Smooth muscle cell (in vitro differentiated cells): Measurements from ENCODE around the gene PRAMEF9. TPM values are rescaled to one million over a fixed set of nuclear protein-coding genes. Genes with fewer than 3 reads are reported as not detected.
"Not testable (repeated sequence)": the region's sequence is repeated elsewhere in the genome, so short reads cannot be mapped to it uniquely, and the experiment has no call there.

ENCODE experiments used
- DNase-seq: peaks from one replicate; lab custom pipeline; 2025; ENCODE audit not compliant: unreplicated experiment; lab: John Stamatoyannopoulos, UW
- H2AFZ ChIP-seq: fragments of 200-600 bp; sonication (generic); 2 replicates; pipeline ENCODE4 v1.6.0; 2016; ENCODE audit warnings: antibody characterized with exemption, low read depth, mild to moderate bottlenecking
- H3F3A ChIP-seq: fragments of 200-600 bp; sonication (generic); 2 replicates; pipeline ENCODE4 v1.6.0; 2017; ENCODE audit warnings: antibody characterized with exemption, low read depth
- H3K27ac ChIP-seq: fragments of 200-600 bp; sonication (generic); 2 replicates; pipeline ENCODE4 v1.5.1; 2016; ENCODE audit warnings: low read depth, mild to moderate bottlenecking
- H3K27me3 ChIP-seq: fragments of 200-600 bp; sonication (generic); 2 replicates; pipeline ENCODE4 v1.6.1; 2016; ENCODE audit warnings: low read depth, mild to moderate bottlenecking
- H3K36me3 ChIP-seq: fragments of 200-600 bp; sonication (generic); 2 replicates; pipeline ENCODE4 v1.5.1; 2016; ENCODE audit warnings: low read depth
- H3K4me1 ChIP-seq: fragments of 200-600 bp; sonication (generic); 2 replicates; pipeline ENCODE4 v1.5.1; 2016; ENCODE audit warnings: low read depth
- H3K4me2 ChIP-seq: fragments of 200-600 bp; sonication (generic); 2 replicates; pipeline ENCODE4 v1.6.0; 2016; ENCODE audit warnings: mild to moderate bottlenecking
- H3K4me3 ChIP-seq: fragments of 200-600 bp; sonication (generic); 2 replicates; pipeline ENCODE4 v1.5.1; 2016; ENCODE audit warnings: mild to moderate bottlenecking
- H3K79me2 ChIP-seq: fragments of 200-600 bp; sonication (generic); 2 replicates; pipeline ENCODE4 v1.6.0; 2016; ENCODE audit warnings: low read depth, mild to moderate bottlenecking
- H3K9ac ChIP-seq: fragments of 200-600 bp; sonication (generic); 2 replicates; pipeline ENCODE4 v1.6.0; 2016; ENCODE audit warnings: low read depth
- H3K9me3 ChIP-seq: fragments of 200-600 bp; sonication (generic); replicated peaks from 2 replicates; pipeline ENCODE4 v1.5.1; 2016; ENCODE audit warnings: low read depth
- H4K20me1 ChIP-seq: fragments of 200-600 bp; sonication (generic); 2 replicates; pipeline ENCODE4 v1.6.0; 2016; ENCODE audit warnings: low read depth
- CTCF ChIP-seq: fragments of 200-600 bp; sonication (generic); IDR thresholded peaks from 2 replicates; pipeline ENCODE4 v1.5.1; 2017; ENCODE audit warnings: borderline replicate concordance, mild to moderate bottlenecking, antibody characterized with exemption; ENCODE audit not compliant: insufficient read depth, poor library complexity, severe bottlenecking
- WGBS: methylation state at CpG from one replicate; pipeline ENCODE4 v1.1.7; 2016; ENCODE audit warnings: low lambda C conversion rate; 5-methylcytosine and 5-hydroxymethylcytosine counted together
- polyA plus RNA-seq: library from polyadenylated mRNA; unstranded; fragments of >200 nt; fragmentation: Nextera tagmentation; extraction: Ambion mirVana; gene quantifications from 2 replicates; pipeline ENCODE4 v1.2.1, GENCODE V29; 2016
- total RNA-seq: library from RNA; depleted of rRNA; stranded (reverse); fragments of >200 nt; gene quantifications from 2 replicates; pipeline ENCODE4 v1.2.3, GENCODE V29; 2014

The PRAMEF9 gene
- total and polyA plus RNA-seq, 2 experiments from 2014 or later, result not detected

GRCh38 chr1:13224480-13225060 is 52.9 kb downstream of the PRAMEF9 start:
- no peak for DNase-seq
- Histone ChIP-seq H3K4me3 (no peak overlapping the region), H3K79me2 (no peaks in the 10 kb centered on the region), H3K9me3 (peaks cover 12% of the 10 kb centered on the region), H3K4me2 (no peak overlapping the region), H3K9ac (no peak overlapping the region), H4K20me1 (no peaks in the 10 kb centered on the region), H3K27me3 (no peaks in the 10 kb centered on the region), H2AFZ (no peak overlapping the region), H3K4me1 (no peaks in the 10 kb centered on the region), H3K27ac (no peak overlapping the region), H3K36me3 (no peaks in the 10 kb centered on the region), H3F3A (no peaks in the 10 kb centered on the region)
- no peak for TF ChIP-seq CTCF
- WGBS, result 69% methylated on average over 5 of the region's 5 CpGs

GRCh38 chr1:13225675-13226204 is 54.1 kb downstream of the PRAMEF9 start, which contains the start of gene PRAMEF18:
Gene PRAMEF18 (minus strand): TSS chr1:13226154. CDS start chr1:13226106, 48 bp downstream.
- not testable (repeated sequence) for H3K27me3 ChIP-seq, H3K36me3 ChIP-seq, H3K4me1 ChIP-seq, H3K4me3 ChIP-seq, H3K9ac ChIP-seq, H4K20me1 ChIP-seq, H3K27ac ChIP-seq, H2AFZ ChIP-seq, H3F3A ChIP-seq, H3K4me2 ChIP-seq, DNase-seq, H3K79me2 ChIP-seq
- 62% methylated on average over 9 of the region's 9 CpGs for WGBS
- H3K9me3 ChIP-seq, result peaks cover 12% of the 10 kb centered on the region

GRCh38 chr1:13227271-13228055 is 55.8 kb downstream of the PRAMEF9 start:
- H3K4me3 ChIP-seq, H3F3A ChIP-seq, H3K4me2 ChIP-seq, H4K20me1 ChIP-seq, H3K79me2 ChIP-seq, H3K36me3 ChIP-seq, H3K27ac ChIP-seq, H3K9ac ChIP-seq, H2AFZ ChIP-seq, DNase-seq, H3K4me1 ChIP-seq, H3K27me3 ChIP-seq: not testable (repeated sequence)
- peaks cover 21% of the 10 kb centered on the region for H3K9me3 ChIP-seq
- WGBS, result 68% methylated on average over 8 of the region's 8 CpGs

- Histone ChIP-seq H3K27me3 (no peaks in the 10 kb centered on the region), H3K4me2 (no peak overlapping the region), H3K79me2 (no peaks in the 10 kb centered on the region), H3K9me3 (peaks cover 30% of the 10 kb centered on the region), H3K4me3 (no peak overlapping the region), H3K36me3 (no peaks in the 10 kb centered on the region), H3K4me1 (no peaks in the 10 kb centered on the region), H4K20me1 (no peaks in the 10 kb centered on the region), H3K27ac (no peak overlapping the region), H3F3A (no peaks in the 10 kb centered on the region), H3K9ac (no peak overlapping the region), H2AFZ (no peak overlapping the region)
- no peak for TF ChIP-seq CTCF
- no peak for DNase-seq
- 69% methylated on average over 7 of the region's 7 CpGs for WGBS
These were observed 56.7 kb downstream of the PRAMEF9 start for GRCh38 chr1:13228343-13228781.

Other genes with a start within 250 kb of the PRAMEF9 start
- not detected in 2 replicates for gene PRAMEF6, start 224.3 kb upstream of the PRAMEF9 start, total RNA-seq
- not detected in 2 replicates for gene PRAMEF6, start 224.3 kb upstream of the PRAMEF9 start, polyA plus RNA-seq
- gene PRAMEF27, start 115.3 kb upstream of the PRAMEF9 start, total RNA-seq, result not detected in 2 replicates
- gene PRAMEF27, start 115.3 kb upstream of the PRAMEF9 start, polyA plus RNA-seq, result not detected in 2 replicates
- not detected in 2 replicates for gene HNRNPCL3, start 111.1 kb upstream of the PRAMEF9 start, total RNA-seq
- not detected in 2 replicates for gene HNRNPCL3, start 111.1 kb upstream of the PRAMEF9 start, polyA plus RNA-seq
- not detected in 2 replicates for gene PRAMEF25, start 101.1 kb upstream of the PRAMEF9 start, total RNA-seq
- gene PRAMEF25, start 101.1 kb upstream of the PRAMEF9 start, polyA plus RNA-seq, result not detected in 2 replicates
- gene HNRNPCL2, start 55.0 kb upstream of the PRAMEF9 start, total RNA-seq, result not detected in 2 replicates
- gene HNRNPCL2, start 55.0 kb upstream of the PRAMEF9 start, polyA plus RNA-seq, result not detected in 2 replicates
- gene PRAMEF26, start 15.8 kb upstream of the PRAMEF9 start, total RNA-seq, result not detected in 2 replicates
- gene PRAMEF26, start 15.8 kb upstream of the PRAMEF9 start, polyA plus RNA-seq, result not detected in 2 replicates
- not detected in 2 replicates for gene HNRNPCL4, start 6.2 kb upstream of the PRAMEF9 start, total RNA-seq
- gene HNRNPCL4, start 6.2 kb upstream of the PRAMEF9 start, polyA plus RNA-seq, result not detected in 2 replicates
- not detected in 2 replicates for gene PRAMEF13, start 29.6 kb downstream of the PRAMEF9 start, total RNA-seq
- not detected in 2 replicates for gene PRAMEF13, start 29.6 kb downstream of the PRAMEF9 start, polyA plus RNA-seq
- gene PRAMEF18, start 54.3 kb downstream of the PRAMEF9 start, total RNA-seq, result not detected in 2 replicates
- not detected in 2 replicates for gene PRAMEF18, start 54.3 kb downstream of the PRAMEF9 start, polyA plus RNA-seq
- gene PRAMEF5, start 82.3 kb downstream of the PRAMEF9 start, total RNA-seq, result not detected in 2 replicates
- gene PRAMEF5, start 82.3 kb downstream of the PRAMEF9 start, polyA plus RNA-seq, result not detected in 2 replicates
- gene PRAMEF8, start 113.3 kb downstream of the PRAMEF9 start, total RNA-seq, result not detected in 2 replicates
- gene PRAMEF8, start 113.3 kb downstream of the PRAMEF9 start, polyA plus RNA-seq, result not detected in 2 replicates
- gene PRAMEF33, start 131.7 kb downstream of the PRAMEF9 start, total RNA-seq, result not detected in 2 replicates
- gene PRAMEF33, start 131.7 kb downstream of the PRAMEF9 start, polyA plus RNA-seq, result not detected in 2 replicates
- not detected in 2 replicates for gene PRAMEF15, start 143.7 kb downstream of the PRAMEF9 start, total RNA-seq
- not detected in 2 replicates for gene PRAMEF15, start 143.7 kb downstream of the PRAMEF9 start, polyA plus RNA-seq
- gene PRAMEF14, start 175.3 kb downstream of the PRAMEF9 start, total RNA-seq, result not detected in 2 replicates
- not detected in 2 replicates for gene PRAMEF14, start 175.3 kb downstream of the PRAMEF9 start, polyA plus RNA-seq
- not detected in 2 replicates for gene PRAMEF19, start 200.1 kb downstream of the PRAMEF9 start, total RNA-seq
- not detected in 2 replicates for gene PRAMEF19, start 200.1 kb downstream of the PRAMEF9 start, polyA plus RNA-seq
- gene PRAMEF17, start 217.8 kb downstream of the PRAMEF9 start, total RNA-seq, result not detected in 2 replicates
- not detected in 2 replicates for gene PRAMEF17, start 217.8 kb downstream of the PRAMEF9 start, polyA plus RNA-seq
- not detected in 2 replicates for gene PRAMEF20, start 238.6 kb downstream of the PRAMEF9 start, total RNA-seq
- not detected in 2 replicates for gene PRAMEF20, start 238.6 kb downstream of the PRAMEF9 start, polyA plus RNA-seq